Liver (tissue), 3 donors: Measurements from ENCODE around the gene TBCCD1.

Source experiments
- GABPA ChIP-seq, 2 donors: IDR thresholded peaks in 1 of 2; conservative IDR thresholded peaks in 1 of 2; 2 replicates each; pipeline ENCODE4 v1.6.1; 2016; ENCODE audit warnings: antibody characterized with exemption in 2 of 2, mild to moderate bottlenecking in 1 of 2, moderate library complexity in 1 of 2
- JUND ChIP-seq, 2 donors: IDR thresholded peaks; 2 replicates each; pipeline ENCODE4 v1.6.1; 2016; ENCODE audit warnings: antibody characterized with exemption in 2 of 2
- NR2F2 ChIP-seq: IDR thresholded peaks from 2 replicates; pipeline ENCODE4 v1.6.1; 2016; ENCODE audit warnings: antibody characterized with exemption
- RAD21 ChIP-seq, 2 donors: IDR thresholded peaks; 2 replicates each; pipeline ENCODE4 v1.6.1; 2016; ENCODE audit warnings: antibody characterized with exemption in 2 of 2, mild to moderate bottlenecking in 2 of 2
- SP1 ChIP-seq: IDR thresholded peaks from 2 replicates; pipeline ENCODE4 v1.6.1; 2018; ENCODE audit warnings: antibody characterized with exemption, mild to moderate bottlenecking
- YY1 ChIP-seq: IDR thresholded peaks from 2 replicates; pipeline ENCODE4 v1.6.1; 2016; ENCODE audit warnings: antibody characterized with exemption, mild to moderate bottlenecking
- TF ChIP-seq, protein P1 (sequence below): fragments of 150-350 bp; IDR thresholded peaks from 2 replicates; pipeline ENCODE4 v1.5.1; 2017; ENCODE audit warnings: improper control_type of control experiment, low read depth, low read length; ENCODE audit not compliant: missing input control
- TF ChIP-seq, protein P2 (sequence below): IDR thresholded peaks from 2 replicates; pipeline ENCODE4 v1.6.1; 2016; ENCODE audit warnings: antibody characterized with exemption
- TF ChIP-seq, protein P3 (sequence below): IDR thresholded peaks from 2 replicates; pipeline ENCODE4 v1.6.1; 2016; ENCODE audit warnings: antibody characterized with exemption
- donor health status: healthy.
- donor health status: healthy.

DNA sequence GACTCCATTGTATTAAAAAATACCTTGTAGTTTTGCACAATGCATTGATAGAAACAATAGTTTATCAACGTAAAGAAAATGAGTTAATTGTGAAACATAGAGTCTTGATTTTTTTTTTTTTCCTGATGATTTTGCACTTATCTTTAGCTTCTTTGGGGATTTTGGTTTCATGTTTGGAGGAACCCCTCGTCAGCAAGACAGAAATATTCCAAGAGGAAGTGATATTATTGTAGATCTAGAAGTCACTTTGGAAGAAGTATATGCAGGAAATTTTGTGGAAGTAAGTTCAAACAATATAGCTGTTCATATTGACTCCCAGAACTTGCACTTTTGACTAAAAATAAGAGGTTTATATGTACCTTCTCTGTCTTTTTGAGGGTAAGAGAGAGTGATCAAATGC lies 10.4 kb upstream of the TBCCD1 start:
- TF ChIP-seq, protein P1, sequence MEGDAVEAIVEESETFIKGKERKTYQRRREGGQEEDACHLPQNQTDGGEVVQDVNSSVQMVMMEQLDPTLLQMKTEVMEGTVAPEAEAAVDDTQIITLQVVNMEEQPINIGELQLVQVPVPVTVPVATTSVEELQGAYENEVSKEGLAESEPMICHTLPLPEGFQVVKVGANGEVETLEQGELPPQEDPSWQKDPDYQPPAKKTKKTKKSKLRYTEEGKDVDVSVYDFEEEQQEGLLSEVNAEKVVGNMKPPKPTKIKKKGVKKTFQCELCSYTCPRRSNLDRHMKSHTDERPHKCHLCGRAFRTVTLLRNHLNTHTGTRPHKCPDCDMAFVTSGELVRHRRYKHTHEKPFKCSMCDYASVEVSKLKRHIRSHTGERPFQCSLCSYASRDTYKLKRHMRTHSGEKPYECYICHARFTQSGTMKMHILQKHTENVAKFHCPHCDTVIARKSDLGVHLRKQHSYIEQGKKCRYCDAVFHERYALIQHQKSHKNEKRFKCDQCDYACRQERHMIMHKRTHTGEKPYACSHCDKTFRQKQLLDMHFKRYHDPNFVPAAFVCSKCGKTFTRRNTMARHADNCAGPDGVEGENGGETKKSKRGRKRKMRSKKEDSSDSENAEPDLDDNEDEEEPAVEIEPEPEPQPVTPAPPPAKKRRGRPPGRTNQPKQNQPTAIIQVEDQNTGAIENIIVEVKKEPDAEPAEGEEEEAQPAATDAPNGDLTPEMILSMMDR = no peak
- TF ChIP-seq, protein P2, sequence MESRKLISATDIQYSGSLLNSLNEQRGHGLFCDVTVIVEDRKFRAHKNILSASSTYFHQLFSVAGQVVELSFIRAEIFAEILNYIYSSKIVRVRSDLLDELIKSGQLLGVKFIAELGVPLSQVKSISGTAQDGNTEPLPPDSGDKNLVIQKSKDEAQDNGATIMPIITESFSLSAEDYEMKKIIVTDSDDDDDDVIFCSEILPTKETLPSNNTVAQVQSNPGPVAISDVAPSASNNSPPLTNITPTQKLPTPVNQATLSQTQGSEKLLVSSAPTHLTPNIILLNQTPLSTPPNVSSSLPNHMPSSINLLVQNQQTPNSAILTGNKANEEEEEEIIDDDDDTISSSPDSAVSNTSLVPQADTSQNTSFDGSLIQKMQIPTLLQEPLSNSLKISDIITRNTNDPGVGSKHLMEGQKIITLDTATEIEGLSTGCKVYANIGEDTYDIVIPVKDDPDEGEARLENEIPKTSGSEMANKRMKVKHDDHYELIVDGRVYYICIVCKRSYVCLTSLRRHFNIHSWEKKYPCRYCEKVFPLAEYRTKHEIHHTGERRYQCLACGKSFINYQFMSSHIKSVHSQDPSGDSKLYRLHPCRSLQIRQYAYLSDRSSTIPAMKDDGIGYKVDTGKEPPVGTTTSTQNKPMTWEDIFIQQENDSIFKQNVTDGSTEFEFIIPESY = no peak
- no peak for TF ChIP-seq RAD21 (IDR thresholded peaks at IDR 0.05)
- TF ChIP-seq, protein P3, sequence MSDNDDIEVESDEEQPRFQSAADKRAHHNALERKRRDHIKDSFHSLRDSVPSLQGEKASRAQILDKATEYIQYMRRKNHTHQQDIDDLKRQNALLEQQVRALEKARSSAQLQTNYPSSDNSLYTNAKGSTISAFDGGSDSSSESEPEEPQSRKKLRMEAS = no peak
- TF ChIP-seq JUND (IDR thresholded peaks at IDR 0.05) = no peak
- TF ChIP-seq GABPA (IDR thresholded peaks at IDR 0.05 in 1 of 2, conservative IDR thresholded peaks at IDR 0.05 in 1 of 2) = no peak
- no peak for TF ChIP-seq NR2F2
- no peak for TF ChIP-seq YY1
- TF ChIP-seq SP1 = no peak
